ENCODE data around the gene CALHM4.
A peak's percentile ranks its signal among the peaks of the same experiment; 100 is the strongest.

CALHM4 gene

DNA sequence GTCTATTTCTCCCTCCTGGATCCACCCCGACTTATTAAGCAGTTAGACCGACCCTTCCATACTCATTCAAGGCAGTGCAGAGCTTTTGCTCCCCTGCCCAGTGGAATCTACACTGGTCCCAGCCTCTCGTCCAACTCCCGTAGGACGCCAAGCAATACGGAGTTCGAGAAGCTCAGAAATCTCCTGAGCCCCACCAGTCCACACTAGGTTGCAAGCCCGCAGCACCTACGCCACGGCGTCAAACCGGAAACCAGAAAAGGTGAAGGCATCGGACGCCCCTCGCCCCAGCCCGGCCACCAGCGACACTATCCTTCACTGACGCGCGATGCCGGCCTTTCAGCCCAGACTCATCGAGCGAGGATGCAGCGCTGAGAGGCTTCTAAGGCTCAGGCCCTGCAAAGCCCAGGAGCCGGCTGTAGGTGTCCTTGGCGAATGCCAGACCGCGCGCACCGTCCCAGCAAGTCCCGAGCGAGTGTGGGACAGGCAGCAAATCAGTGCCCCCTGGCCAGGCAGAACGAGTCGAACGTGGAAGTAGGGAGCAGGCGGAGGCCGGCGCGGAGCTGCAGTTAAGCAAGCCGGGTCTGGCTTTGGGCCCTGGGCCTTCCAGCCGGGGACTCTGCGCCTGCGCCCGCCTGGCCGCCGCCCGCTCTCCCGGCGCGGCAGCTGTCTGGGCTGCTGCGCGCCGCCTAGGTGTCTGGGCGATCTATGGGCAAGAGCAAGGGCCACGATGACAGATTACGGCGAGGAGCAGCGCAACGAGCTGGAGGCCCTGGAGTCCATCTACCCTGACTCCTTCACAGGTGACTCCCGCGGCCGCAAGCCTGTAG lies 17.5 kb downstream of the CALHM4 start, which contains the start of gene RWDD1:
Gene RWDD1 (plus strand): TSS at position 649 of the 827 bp plus-strand sequence. CDS start 79 bp downstream, at position 728.
- TF ChIP-seq, protein P1, sequence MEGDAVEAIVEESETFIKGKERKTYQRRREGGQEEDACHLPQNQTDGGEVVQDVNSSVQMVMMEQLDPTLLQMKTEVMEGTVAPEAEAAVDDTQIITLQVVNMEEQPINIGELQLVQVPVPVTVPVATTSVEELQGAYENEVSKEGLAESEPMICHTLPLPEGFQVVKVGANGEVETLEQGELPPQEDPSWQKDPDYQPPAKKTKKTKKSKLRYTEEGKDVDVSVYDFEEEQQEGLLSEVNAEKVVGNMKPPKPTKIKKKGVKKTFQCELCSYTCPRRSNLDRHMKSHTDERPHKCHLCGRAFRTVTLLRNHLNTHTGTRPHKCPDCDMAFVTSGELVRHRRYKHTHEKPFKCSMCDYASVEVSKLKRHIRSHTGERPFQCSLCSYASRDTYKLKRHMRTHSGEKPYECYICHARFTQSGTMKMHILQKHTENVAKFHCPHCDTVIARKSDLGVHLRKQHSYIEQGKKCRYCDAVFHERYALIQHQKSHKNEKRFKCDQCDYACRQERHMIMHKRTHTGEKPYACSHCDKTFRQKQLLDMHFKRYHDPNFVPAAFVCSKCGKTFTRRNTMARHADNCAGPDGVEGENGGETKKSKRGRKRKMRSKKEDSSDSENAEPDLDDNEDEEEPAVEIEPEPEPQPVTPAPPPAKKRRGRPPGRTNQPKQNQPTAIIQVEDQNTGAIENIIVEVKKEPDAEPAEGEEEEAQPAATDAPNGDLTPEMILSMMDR (IDR thresholded peaks at IDR 0.05; ENCODE audit: low read depth, low read length, missing control alignments), result no peak
- DNase-seq (ENCODE audit: extremely low read depth, low read depth), result peak; percentile 97
- peak within 1 kb of the TSS; percentile 96 for H3K4me3 ChIP-seq (replicated peaks; ENCODE audit: low read depth, low read length)

DNA sequence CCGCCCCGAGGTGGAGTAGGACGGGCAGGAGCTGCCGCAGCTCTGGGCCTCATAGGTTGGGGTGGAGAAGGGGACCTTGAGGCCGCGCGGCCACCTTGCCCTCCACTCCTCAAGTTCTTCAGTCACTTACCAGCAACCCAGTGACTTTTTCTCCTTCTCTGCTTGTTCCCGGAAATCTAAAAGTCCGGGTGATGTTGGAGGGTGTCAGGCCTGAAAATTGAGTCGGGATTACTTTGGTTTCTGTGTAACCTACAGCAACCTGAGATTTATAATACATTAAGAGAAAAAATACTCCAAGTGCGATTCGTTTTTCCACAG lies 18.1 kb downstream of the CALHM4 start:
- DNase-seq (ENCODE audit: extremely low read depth, low read depth), result no peak
- TF ChIP-seq, protein P1 (IDR thresholded peaks at IDR 0.05; ENCODE audit: low read depth, low read length, missing control alignments), result no peak
- H3K4me3 ChIP-seq (replicated peaks; ENCODE audit: low read depth, low read length), result peak overlapping the region; percentile 96

DNA sequence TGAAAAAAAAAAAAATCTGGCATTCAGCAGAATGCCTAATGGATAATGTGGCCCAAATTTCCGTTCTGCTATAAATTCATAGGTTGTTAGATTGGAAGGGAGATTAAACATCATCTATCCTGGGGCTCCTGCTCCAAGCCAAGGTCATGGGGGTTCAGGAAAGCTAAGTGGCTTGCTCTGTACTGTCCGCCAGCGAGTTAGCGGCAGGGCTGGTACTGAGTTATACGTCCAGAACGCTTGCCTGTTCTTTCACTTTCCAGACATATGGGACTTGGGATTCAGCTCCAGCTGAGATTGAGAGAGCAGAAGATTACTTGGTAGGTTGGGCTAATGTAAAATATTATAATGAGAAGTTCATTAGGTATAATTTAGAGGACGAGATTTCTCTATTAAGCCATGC lies 18.6 kb downstream of the CALHM4 start:
- TF ChIP-seq, protein P1 (IDR thresholded peaks at IDR 0.05; ENCODE audit: low read depth, low read length, missing control alignments), result no peak
- H3K4me3 ChIP-seq (replicated peaks; ENCODE audit: low read depth, low read length), result peak overlapping the region; percentile 96
- DNase-seq (ENCODE audit: extremely low read depth, low read depth), result no peak

DNA sequence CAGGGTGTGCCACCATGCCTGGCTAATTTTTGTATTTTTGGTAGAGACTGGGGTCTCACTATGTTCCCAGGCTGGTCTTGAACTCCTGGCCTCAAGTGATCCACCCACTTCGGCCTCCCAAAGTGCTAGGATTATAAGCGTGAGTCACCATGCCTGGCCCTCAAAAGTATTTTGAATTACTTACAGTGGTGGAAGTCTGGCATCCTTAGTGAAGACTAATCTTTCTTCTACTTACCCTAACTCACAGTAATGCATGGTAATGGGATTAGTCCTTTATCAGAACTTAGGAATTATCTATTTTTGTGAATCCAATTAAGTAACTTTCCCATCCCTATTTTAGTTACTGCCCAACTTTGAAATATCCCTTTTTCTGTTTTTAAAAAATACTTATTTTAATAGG lies 21.7 kb downstream of the CALHM4 start:
- DNase-seq (ENCODE audit: extremely low read depth, low read depth), result no peak
- TF ChIP-seq, protein P1 (IDR thresholded peaks at IDR 0.05; ENCODE audit: low read depth, low read length, missing control alignments), result no peak
- no peak overlapping the region for H3K4me3 ChIP-seq (replicated peaks; ENCODE audit: low read depth, low read length)

DNA sequence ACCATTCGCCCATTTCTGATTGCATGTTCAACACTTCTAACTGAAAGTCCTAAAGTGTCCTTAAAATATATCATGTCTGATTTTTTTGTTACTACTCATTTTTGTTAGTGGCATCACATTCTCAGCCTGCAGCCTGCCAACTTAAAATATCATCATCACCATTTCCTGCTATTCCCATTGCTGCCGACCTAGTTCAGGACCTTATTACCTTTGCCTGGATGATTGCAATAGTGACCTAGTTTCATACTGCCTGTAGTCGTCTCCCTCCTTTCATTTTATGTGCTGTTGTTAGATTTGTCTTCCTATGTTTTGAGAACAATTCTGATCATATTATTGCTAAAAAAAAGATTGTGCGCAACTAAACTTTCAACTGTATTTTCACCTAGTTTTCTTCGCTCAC lies 23.9 kb downstream of the CALHM4 start:
- TF ChIP-seq, protein P1 (IDR thresholded peaks at IDR 0.05; ENCODE audit: low read depth, low read length, missing control alignments), result no peak
- no peak for DNase-seq (ENCODE audit: extremely low read depth, low read depth)
- H3K4me3 ChIP-seq (replicated peaks; ENCODE audit: low read depth, low read length), result no peak overlapping the region

DNA sequence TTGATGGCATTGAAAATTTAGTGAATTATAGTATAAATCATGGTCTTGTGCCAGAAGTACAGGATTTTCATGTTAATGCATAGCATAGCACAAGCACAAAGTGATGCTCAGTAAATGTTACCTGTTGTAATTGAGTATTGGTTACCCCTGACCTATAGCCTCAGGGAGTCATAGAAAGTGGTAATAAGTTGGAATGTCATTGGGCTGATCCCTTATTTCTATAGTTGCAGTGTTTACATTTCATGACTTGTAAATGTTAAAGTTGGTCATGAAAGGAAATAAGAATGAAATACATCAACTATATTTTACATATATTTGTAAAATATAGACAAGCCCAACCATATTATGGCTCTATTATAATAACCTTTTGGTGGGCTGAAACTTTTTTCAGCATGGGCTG lies 24.8 kb downstream of the CALHM4 start:
- no peak overlapping the region for H3K4me3 ChIP-seq (replicated peaks; ENCODE audit: low read depth, low read length)
- DNase-seq (ENCODE audit: extremely low read depth, low read depth), result no peak
- TF ChIP-seq, protein P1 (IDR thresholded peaks at IDR 0.05; ENCODE audit: low read depth, low read length, missing control alignments), result no peak

All from HFF-Myc (cell line).